ENCODE data around the gene FRMD4B.

GRCh38 chr3:69179740-69180372 is 206.0 kb downstream of the FRMD4B start:
- TF ChIP-seq CTCF (conservative IDR thresholded peaks at IDR 0.05; ENCODE audit: low read length), result no peak
- no peak for TF ChIP-seq EZH2phosphoT487 (IDR thresholded peaks at IDR 0.05; ENCODE audit: borderline replicate concordance, low read depth, low read length)

All from OCI-LY7 (cell line).